GM18909 (cell line): ENCODE results near the gene KDM6B.

Experiments used
- ATAC-seq: cut with Tn5 transposase; IDR thresholded peaks from one replicate; pipeline ENCODE4 v1.9.1; 2021; ENCODE audit warnings: mild to moderate bottlenecking; ENCODE audit not compliant: unreplicated experiment, poor library complexity

Gene KDM6B

DNA sequence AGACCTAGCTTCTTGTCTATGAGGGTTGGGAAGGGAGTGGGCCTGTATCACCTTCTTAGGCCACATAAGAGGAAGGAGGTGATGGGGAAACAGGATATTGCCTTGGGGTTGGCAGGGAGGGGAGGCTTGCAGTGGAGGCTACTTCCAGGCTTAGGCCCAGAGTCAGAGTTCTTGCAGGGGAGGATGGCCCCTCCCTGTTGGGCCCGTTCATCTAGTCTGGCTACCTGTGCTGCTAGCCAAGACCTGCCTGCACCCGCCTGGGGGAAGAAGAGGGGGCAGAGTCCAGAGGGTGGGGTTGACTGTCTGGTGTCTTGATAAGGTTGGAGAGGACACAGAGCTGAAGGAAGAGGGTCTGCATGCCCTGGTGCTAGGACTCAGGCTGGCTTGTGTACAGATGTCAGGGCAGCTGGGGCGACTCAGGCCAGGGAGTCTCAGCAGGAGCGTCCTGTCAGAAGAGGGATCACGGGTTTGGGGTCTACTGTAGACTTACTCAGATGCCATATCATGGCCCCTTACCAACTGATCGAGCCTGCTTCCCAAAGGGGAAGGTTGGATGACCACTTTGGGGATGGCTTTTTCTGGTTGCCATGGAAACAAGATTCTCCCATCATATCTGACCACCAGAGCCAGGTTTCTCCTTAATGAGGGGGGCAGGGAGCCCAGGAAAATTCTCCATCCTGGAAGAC is 5.3 kb downstream of the KDM6B start:
- ATAC-seq, result no peak

- no peak for ATAC-seq
Measured at GRCh38 chr17:7839876-7840261, 5.9 kb downstream of the KDM6B start.

GRCh38 chr17:7840441-7840840 is 6.4 kb downstream of the KDM6B start:
- ATAC-seq, result no peak

DNA sequence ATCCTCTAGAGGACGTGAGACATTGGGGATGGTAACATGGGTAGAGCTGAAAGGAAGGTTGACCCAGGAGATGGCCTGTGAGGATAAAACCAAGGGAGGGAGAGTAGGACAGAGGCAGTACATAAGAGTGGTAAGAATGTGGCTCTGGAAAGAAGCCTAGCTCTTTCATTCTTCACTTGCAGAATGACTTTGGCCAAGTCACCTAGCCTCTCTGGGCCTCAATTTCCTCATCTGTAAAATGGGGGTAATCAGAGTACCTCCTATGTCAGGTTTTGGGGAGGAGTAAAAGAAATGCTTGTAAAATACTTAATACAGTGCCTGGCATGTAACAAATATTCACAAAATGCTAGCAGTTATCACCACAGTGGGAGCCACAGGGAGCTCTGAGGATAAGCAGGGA is 6.9 kb downstream of the KDM6B start:
- ATAC-seq, result no peak

- ATAC-seq, result peak; percentile 8
Measured at GRCh38 chr17:7841396-7841914, 7.4 kb downstream of the KDM6B start.

GRCh38 chr17:7841915-7842379 is 7.9 kb downstream of the KDM6B start:
- ATAC-seq, result peak; percentile 22

DNA sequence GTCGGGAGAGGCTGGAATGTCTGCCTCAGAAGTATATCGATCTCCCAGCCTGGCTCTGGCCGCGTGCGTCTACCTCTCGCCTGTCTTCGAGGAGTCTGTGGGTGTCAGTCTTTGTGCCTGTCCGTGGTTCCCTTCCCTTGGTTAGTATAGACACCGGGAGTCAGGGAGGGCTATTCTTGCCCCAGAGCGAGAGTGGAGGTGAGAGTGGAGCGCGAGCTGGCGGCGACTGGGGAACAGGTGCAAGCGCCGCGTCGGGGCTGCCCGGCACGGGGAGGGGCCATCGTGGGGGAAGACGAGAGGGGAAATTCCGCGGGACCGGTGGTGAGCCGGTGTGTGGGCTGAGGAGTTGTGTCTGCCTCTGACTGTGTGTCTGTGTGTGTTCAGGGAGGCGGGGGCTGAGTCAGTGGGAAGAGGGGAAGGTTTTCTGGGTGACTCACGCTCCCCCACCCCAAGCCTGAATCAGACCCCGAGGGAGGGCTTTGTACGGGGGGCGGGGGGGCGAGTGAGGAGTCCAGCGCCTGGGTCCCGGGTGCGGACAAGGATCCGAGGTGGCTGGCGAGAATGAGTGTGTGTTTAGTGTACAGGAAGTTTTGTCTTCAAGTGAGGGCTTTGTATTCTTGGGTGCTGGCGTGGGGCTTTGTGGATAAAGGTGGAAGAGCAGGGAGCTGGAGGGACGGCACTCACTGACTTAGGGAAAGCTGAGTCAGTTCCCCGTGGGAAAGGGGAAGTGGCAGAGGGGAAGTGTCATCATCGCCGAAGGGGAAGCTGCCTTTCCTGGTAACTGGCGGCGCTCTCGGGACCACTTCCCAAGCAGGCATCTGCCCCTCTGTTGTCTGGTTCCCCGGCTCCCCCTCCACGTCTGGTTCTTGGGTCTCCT is 8.6 kb downstream of the KDM6B start:
- peak; percentile 31 for ATAC-seq

DNA sequence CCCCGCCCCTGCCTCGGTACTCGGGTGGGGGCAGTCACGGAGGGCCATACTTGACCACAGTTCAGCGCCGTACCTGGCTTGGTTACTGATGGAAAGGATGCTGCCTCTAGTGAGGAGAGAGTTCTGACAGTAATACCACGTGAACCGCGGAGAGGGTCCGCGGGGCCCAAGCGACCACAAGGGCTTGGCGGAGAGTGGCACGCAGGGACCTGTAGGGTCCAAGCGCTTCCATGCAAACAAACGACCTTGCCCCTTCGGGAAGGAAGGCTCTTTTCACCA is 9.2 kb downstream of the KDM6B start:
- ATAC-seq, result no peak

- peak; percentile 36 for ATAC-seq
Measured at GRCh38 chr17:7843536-7844291, 9.7 kb downstream of the KDM6B start.

GRCh38 chr17:7844292-7845154 is 10.5 kb downstream of the KDM6B start:
- peak; percentile 42 for ATAC-seq

GRCh38 chr17:7845359-7846062 is 11.5 kb downstream of the KDM6B start:
- ATAC-seq, result no peak

DNA sequence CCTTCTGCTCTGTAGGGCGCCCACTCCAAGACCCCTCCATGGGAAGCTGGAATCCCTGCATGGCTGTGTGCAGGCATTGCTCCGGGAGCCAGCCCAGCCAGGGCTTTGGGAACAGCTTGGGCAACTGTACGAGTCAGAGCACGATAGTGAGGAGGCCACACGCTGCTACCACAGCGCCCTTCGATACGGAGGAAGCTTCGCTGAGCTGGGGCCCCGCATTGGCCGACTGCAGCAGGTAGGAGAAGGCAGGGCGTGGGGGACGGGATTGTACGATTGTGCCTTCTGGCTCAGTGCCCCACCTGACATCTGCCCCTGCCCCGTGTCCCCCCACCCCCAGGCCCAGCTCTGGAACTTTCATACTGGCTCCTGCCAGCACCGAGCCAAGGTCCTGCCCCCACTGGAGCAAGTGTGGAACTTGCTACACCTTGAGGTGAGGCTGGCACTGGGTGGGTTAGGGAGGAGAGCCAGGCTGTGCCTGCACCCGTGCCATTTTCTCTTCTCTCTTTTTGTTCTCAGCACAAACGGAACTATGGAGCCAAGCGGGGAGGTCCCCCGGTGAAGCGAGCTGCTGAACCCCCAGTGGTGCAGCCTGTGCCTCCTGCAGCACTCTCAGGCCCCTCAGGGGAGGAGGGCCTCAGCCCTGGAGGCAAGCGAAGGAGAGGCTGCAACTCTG is 12.2 kb downstream of the KDM6B start:
- no peak for ATAC-seq

DNA sequence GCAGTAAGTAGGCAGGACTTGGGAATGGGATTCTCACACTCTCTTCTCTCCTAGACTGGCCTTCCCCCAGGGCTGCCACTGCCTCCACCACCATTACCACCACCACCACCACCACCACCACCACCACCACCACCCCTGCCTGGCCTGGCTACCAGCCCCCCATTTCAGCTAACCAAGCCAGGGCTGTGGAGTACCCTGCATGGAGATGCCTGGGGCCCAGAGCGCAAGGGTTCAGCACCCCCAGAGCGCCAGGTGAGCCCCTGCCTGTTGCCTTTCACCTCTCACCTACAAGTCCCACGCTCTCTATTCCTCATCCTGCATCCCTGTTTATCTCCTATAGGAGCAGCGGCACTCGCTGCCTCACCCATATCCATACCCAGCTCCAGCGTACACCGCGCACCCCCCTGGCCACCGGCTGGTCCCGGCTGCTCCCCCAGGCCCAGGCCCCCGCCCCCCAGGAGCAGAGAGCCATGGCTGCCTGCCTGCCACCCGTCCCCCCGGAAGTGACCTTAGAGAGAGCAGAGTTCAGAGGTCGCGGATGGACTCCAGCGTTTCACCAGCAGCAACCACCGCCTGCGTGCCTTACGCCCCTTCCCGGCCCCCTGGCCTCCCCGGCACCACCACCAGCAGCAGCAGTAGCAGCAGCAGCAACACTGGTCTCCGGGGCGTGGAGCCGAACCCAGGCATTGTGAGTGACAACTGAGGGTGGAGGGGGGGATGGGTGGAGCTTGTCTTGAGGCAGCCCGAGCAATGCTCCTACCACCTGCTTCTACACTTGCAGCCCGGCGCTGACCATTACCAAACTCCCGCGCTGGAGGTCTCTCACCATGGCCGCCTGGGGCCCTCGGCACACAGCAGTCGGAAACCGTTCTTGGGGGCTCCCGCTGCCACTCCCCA is 13.0 kb downstream of the KDM6B start:
- ATAC-seq, result no peak

DNA sequence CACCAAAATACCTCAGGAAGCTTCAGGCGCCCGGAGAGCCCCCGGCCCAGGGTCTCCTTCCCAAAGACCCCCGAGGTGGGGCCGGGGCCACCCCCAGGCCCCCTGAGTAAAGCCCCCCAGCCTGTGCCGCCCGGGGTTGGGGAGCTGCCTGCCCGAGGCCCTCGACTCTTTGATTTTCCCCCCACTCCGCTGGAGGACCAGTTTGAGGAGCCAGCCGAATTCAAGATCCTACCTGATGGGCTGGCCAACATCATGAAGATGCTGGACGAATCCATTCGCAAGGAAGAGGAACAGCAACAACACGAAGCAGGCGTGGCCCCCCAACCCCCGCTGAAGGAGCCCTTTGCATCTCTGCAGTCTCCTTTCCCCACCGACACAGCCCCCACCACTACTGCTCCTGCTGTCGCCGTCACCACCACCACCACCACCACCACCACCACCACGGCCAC is 14.1 kb downstream of the KDM6B start:
- ATAC-seq, result no peak

- ATAC-seq, result no peak
Measured at GRCh38 chr17:7848739-7849129, 14.7 kb downstream of the KDM6B start.

DNA sequence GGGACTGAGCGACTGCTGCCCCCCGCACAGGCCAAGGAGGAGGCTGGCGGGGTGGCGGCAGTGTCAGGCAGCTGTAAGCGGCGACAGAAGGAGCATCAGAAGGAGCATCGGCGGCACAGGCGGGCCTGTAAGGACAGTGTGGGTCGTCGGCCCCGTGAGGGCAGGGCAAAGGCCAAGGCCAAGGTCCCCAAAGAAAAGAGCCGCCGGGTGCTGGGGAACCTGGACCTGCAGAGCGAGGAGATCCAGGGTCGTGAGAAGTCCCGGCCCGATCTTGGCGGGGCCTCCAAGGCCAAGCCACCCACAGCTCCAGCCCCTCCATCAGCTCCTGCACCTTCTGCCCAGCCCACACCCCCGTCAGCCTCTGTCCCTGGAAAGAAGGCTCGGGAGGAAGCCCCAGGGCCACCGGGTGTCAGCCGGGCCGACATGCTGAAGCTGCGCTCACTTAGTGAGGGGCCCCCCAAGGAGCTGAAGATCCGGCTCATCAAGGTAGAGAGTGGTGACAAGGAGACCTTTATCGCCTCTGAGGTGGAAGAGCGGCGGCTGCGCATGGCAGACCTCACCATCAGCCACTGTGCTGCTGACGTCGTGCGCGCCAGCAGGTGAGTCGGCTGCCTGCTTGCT is 15.2 kb downstream of the KDM6B start:
- no peak for ATAC-seq

DNA sequence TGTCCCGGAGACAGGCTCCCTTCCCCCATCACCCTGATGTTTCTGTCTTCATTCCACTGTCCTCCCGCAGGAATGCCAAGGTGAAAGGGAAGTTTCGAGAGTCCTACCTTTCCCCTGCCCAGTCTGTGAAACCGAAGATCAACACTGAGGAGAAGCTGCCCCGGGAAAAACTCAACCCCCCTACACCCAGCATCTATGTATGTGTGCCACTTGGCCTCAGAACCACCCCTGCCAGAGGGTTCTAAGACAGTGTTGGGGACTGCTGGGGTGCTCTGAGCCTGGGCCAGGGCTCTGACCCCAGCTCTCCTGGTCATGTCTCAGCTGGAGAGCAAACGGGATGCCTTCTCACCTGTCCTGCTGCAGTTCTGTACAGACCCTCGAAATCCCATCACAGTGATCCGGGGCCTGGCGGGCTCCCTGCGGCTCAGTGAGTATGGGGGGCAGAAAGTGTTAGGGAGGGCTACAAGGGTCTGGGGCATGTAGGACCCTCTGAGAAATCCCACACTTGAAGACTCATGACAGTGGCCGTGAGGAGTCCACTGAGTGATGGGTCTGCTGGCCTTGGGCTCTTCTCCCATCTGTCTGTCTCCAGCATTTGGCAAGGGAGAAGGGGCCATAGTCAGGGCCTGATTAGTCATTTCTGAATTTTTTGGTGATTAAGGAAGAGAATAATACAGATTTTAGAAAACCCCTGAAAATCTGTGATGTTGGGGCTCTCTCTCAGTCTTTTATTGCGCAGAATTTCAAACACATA is 15.9 kb downstream of the KDM6B start:
- ATAC-seq, result no peak
